GM23338 (cell line): ENCODE data around the gene NELFCD. TPM values are rescaled to one million over a fixed set of nuclear protein-coding genes. Genes with fewer than 3 reads are reported as not detected.

Experiments
- ATAC-seq: fragments of 200-7000 bp; cut with Tn5 transposase; 3 replicates; pipeline ENCODE4 v1.9.1; 2020
- DNase-seq: peaks from one replicate; pipeline ENCODE4 v3.0.0-alpha.2; 2015; ENCODE audit warnings: low spot score
- H2AFZ ChIP-seq: fragments of 200-600 bp; sonication (generic); 2 replicates; pipeline ENCODE4 v1.8.0; 2016; ENCODE audit warnings: antibody characterized with exemption, mild to moderate bottlenecking, moderate library complexity
- H3F3A ChIP-seq: fragments of 200-600 bp; sonication (generic); replicated peaks from 2 replicates; pipeline ENCODE4 v1.8.0; 2017; ENCODE audit warnings: antibody characterized with exemption, mixed run types, low read depth
- H3K27ac ChIP-seq: fragments of 200-600 bp; sonication (generic); 2 replicates; pipeline ENCODE4 v1.6.1; 2016; ENCODE audit warnings: low read depth
- H3K27me3 ChIP-seq: fragments of 200-600 bp; sonication (generic); 2 replicates; pipeline ENCODE4 v1.8.0; 2016; ENCODE audit warnings: mild to moderate bottlenecking, mixed run types, moderate library complexity; ENCODE audit not compliant: insufficient read depth
- H3K36me3 ChIP-seq: fragments of 200-600 bp; sonication (generic); 2 replicates; pipeline ENCODE4 v1.8.0; 2016; ENCODE audit warnings: mild to moderate bottlenecking; ENCODE audit not compliant: insufficient read depth
- H3K4me1 ChIP-seq: fragments of 200-600 bp; sonication (generic); 2 replicates; pipeline ENCODE4 v1.8.0; 2016; ENCODE audit warnings: mild to moderate bottlenecking, moderate library complexity; ENCODE audit not compliant: insufficient read depth
- H3K4me2 ChIP-seq: fragments of 200-600 bp; sonication (generic); 2 replicates; pipeline ENCODE4 v1.7.1; 2017; ENCODE audit warnings: mixed run types
- H3K4me3 ChIP-seq: fragments of 200-600 bp; sonication (generic); 2 replicates; pipeline ENCODE4 v1.6.1; 2016; ENCODE audit warnings: mixed run types
- H3K79me2 ChIP-seq: fragments of 200-600 bp; sonication (generic); replicated peaks from 2 replicates; pipeline ENCODE4 v1.8.0; 2017; ENCODE audit warnings: mild to moderate bottlenecking; ENCODE audit not compliant: insufficient read depth
- H3K9me2 ChIP-seq: fragments of 200-600 bp; sonication (generic); 2 replicates; pipeline ENCODE4 v1.8.0; 2017; ENCODE audit not compliant: insufficient read depth
- H4K20me1 ChIP-seq: fragments of 200-600 bp; sonication (generic); replicated peaks from 2 replicates; pipeline ENCODE4 v1.8.0; 2017; ENCODE audit warnings: mild to moderate bottlenecking; ENCODE audit not compliant: insufficient read depth
- H3K27ac Mint-ChIP-seq: 2 replicates; pipeline ENCODE4 v1.8.0; 2020; ENCODE audit warnings: inconsistent platforms, mild to moderate bottlenecking, moderate library complexity, mixed read lengths
- H3K27me3 Mint-ChIP-seq: 3 replicates; pipeline ENCODE4 v1.8.0; 2022; ENCODE audit warnings: low read depth, mild to moderate bottlenecking, moderate library complexity, mixed read lengths, inconsistent platforms; ENCODE audit not compliant: insufficient read depth, poor library complexity
- H3K36me3 Mint-ChIP-seq: 3 replicates; pipeline ENCODE4 v1.8.0; 2021; ENCODE audit warnings: low read depth, mild to moderate bottlenecking, inconsistent platforms, moderate library complexity, mixed read lengths
- H3K4me1 Mint-ChIP-seq: 3 replicates; pipeline ENCODE4 v1.8.0; 2020; ENCODE audit warnings: mild to moderate bottlenecking, inconsistent platforms, mixed read lengths
- H3K4me3 Mint-ChIP-seq: 3 replicates; pipeline ENCODE4 v1.8.0; 2021; ENCODE audit warnings: moderate library complexity, mild to moderate bottlenecking, inconsistent platforms, mixed read lengths
- H3K9me3 Mint-ChIP-seq: 3 replicates; pipeline ENCODE4 v1.8.0; 2020; ENCODE audit warnings: moderate library complexity, mild to moderate bottlenecking, inconsistent platforms, mixed read lengths
- EZH2 ChIP-seq: fragments of 200-600 bp; sonication (generic); IDR thresholded peaks from one replicate; pipeline ENCODE4 v1.8.0; 2017; ENCODE audit warnings: antibody characterized with exemption, mild to moderate bottlenecking, low read depth; ENCODE audit not compliant: unreplicated experiment
- JUNB ChIP-seq: IDR thresholded peaks from one replicate; pipeline ENCODE4 v1.6.1; 2016; ENCODE audit warnings: antibody characterized with exemption; ENCODE audit not compliant: unreplicated experiment
- NANOG ChIP-seq: IDR thresholded peaks from 2 replicates; pipeline ENCODE4 v1.6.1; 2016; ENCODE audit warnings: antibody characterized with exemption, borderline replicate concordance
- POLR2AphosphoS5 ChIP-seq: IDR thresholded peaks from 2 replicates; pipeline ENCODE4 v1.6.1; 2016; ENCODE audit warnings: antibody characterized with exemption, low read depth
- STAT1 ChIP-seq: IDR thresholded peaks from one replicate; pipeline ENCODE4 v1.6.1; 2016; ENCODE audit warnings: antibody characterized with exemption; ENCODE audit not compliant: unreplicated experiment
- ZNF331 ChIP-seq: fragments of 250-450 bp; sonication (Bioruptor Pico); IDR thresholded peaks from 2 replicates; pipeline ENCODE4 v1.5.0; 2020; ENCODE audit warnings: low read depth, mild to moderate bottlenecking, moderate library complexity
- polyA plus RNA-seq: library from polyadenylated mRNA; unstranded; fragments of >200 nt; fragmentation: Nextera tagmentation; extraction: Ambion mirVana; gene quantifications from 2 replicates; pipeline ENCODE4 v1.2.1, GENCODE V29; 2016
- total RNA-seq: library from RNA; depleted of rRNA; stranded (reverse); fragments of >200 nt; shearing (Covaris generic); gene quantifications from 2 replicates; pipeline ENCODE4 v1.2.3, GENCODE V29; 2014
- TF ChIP-seq, protein P1 (sequence below), 2 experiments: fragments of 200-600 bp in 1 of 2; sonication (generic) in 1 of 2; conservative IDR thresholded peaks; 2 replicates each; pipeline versions ENCODE4 v1.5.1 to v1.6.1; 2016 to 2017; ENCODE audit warnings: antibody characterized with exemption in 2 of 2, low read depth in 2 of 2, mild to moderate bottlenecking in 2 of 2, moderate library complexity in 1 of 2
- TF ChIP-seq, protein P2 (sequence below): IDR thresholded peaks from one replicate; pipeline ENCODE4 v1.6.1; 2018; ENCODE audit warnings: antibody characterized with exemption; ENCODE audit not compliant: unreplicated experiment
- TF ChIP-seq, protein P3 (sequence below): IDR thresholded peaks from 2 replicates; pipeline ENCODE4 v1.6.1; 2016; ENCODE audit warnings: antibody characterized with exemption

NELFCD gene
- total and polyA plus RNA-seq, 2 experiments from 2014 or later: 52.9 to 75.8 TPM

DNA sequence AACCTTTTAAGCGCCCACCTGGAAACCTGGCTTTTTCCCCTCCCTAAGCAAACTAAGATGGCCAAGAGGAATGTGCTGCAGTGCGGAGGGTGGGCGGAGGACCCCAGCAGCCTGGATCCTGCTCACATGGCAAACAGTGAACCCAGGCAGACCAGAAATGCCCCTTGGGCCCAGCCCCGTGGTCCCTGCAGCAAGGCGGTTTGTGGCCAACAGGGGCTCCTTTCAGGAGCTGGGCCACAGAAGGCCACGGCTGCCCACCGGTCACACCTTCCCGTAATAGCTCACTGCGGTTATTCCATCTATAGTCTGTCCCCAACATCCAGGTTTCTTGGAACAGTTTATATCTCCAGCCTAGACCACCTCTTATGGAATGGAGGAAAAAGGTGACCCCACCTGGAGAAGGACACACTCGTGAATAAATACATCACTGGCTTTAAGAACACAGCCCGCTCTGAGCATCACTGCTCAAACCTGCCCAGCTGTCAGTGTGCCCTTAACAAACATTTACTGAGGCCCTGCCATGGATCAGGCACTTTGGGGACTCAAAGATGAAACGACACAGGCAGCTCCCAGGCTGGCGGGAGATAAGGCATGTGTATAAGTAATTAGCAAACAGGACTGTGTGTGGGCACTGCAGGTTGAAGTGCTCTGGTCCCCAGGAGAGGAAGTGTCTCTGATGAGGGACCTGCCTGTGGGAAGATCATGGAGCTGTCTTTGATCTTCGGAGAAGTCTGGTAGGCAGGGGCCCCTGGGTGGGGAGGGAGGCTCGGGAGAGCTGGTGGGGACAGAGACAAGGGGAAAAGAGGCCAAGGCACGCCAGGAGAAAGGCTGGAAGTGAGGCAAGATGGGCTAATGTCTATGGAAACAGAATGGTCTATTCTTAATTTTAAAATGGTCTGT lies 35.0 kb downstream of the NELFCD start (continued):
- TF ChIP-seq, protein P1, sequence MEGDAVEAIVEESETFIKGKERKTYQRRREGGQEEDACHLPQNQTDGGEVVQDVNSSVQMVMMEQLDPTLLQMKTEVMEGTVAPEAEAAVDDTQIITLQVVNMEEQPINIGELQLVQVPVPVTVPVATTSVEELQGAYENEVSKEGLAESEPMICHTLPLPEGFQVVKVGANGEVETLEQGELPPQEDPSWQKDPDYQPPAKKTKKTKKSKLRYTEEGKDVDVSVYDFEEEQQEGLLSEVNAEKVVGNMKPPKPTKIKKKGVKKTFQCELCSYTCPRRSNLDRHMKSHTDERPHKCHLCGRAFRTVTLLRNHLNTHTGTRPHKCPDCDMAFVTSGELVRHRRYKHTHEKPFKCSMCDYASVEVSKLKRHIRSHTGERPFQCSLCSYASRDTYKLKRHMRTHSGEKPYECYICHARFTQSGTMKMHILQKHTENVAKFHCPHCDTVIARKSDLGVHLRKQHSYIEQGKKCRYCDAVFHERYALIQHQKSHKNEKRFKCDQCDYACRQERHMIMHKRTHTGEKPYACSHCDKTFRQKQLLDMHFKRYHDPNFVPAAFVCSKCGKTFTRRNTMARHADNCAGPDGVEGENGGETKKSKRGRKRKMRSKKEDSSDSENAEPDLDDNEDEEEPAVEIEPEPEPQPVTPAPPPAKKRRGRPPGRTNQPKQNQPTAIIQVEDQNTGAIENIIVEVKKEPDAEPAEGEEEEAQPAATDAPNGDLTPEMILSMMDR (conservative IDR thresholded peaks at IDR 0.05; ENCODE audit: low read depth in 2 of 2): no peak
- TF ChIP-seq EZH2 (no peak), ZNF331 (CRISPR knock-in tag) (no peak), POLR2AphosphoS5 (no peak), STAT1 (no peak), NANOG (no peak), JUNB (no peak)
- TF ChIP-seq, protein P2, sequence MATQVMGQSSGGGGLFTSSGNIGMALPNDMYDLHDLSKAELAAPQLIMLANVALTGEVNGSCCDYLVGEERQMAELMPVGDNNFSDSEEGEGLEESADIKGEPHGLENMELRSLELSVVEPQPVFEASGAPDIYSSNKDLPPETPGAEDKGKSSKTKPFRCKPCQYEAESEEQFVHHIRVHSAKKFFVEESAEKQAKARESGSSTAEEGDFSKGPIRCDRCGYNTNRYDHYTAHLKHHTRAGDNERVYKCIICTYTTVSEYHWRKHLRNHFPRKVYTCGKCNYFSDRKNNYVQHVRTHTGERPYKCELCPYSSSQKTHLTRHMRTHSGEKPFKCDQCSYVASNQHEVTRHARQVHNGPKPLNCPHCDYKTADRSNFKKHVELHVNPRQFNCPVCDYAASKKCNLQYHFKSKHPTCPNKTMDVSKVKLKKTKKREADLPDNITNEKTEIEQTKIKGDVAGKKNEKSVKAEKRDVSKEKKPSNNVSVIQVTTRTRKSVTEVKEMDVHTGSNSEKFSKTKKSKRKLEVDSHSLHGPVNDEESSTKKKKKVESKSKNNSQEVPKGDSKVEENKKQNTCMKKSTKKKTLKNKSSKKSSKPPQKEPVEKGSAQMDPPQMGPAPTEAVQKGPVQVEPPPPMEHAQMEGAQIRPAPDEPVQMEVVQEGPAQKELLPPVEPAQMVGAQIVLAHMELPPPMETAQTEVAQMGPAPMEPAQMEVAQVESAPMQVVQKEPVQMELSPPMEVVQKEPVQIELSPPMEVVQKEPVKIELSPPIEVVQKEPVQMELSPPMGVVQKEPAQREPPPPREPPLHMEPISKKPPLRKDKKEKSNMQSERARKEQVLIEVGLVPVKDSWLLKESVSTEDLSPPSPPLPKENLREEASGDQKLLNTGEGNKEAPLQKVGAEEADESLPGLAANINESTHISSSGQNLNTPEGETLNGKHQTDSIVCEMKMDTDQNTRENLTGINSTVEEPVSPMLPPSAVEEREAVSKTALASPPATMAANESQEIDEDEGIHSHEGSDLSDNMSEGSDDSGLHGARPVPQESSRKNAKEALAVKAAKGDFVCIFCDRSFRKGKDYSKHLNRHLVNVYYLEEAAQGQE: no peak

DNA sequence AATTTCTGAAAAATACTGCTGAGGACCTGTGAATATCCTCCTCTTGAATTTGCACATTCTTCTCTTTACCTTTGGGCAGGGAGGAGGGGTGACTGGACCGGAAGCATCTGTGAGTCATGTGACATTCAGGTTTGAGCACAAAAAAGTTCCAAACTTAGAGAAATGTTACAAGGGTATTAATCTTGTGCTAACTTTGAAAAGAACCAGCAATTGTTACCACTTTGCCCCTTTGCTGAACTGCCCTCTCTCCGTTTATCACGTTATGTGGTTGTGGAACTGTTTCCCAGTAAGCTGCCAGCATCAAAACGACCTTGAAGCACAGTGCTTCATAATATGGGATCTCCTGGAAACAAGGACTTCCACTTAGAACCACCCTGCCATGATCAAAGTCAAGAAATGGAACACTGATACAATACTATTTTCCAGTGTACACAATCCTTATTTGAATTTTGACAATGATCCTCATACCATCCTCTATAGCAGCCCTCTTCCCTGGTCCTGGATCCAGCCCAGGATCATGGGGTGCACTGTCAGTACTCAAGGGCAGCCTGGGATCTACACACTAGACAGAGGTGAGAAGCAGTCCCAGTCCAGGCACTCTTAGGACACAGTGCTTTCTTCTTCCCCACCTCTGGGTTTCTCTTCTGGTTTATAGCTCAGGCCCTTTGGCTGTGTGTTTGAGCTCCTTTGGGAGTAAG lies 35.9 kb downstream of the NELFCD start:
- H3K9me2 ChIP-seq: no peaks in the 10 kb centered on the region
- peaks cover 10% of the 10 kb centered on the region; the same call in 2 of the 3 replicates for H3K4me1 Mint-ChIP-seq
- DNase-seq: no peak
- H3K36me3 ChIP-seq: no peaks in the 10 kb centered on the region
- no peaks in the 10 kb centered on the region for H3K27me3 ChIP-seq
- no peaks in the 10 kb centered on the region for H3K9me3 Mint-ChIP-seq
- no peak for ATAC-seq
- H3K36me3 Mint-ChIP-seq: no peaks in the 10 kb centered on the region
- no peak for TF ChIP-seq ZNF331 (CRISPR knock-in tag)
- TF ChIP-seq, protein P3, sequence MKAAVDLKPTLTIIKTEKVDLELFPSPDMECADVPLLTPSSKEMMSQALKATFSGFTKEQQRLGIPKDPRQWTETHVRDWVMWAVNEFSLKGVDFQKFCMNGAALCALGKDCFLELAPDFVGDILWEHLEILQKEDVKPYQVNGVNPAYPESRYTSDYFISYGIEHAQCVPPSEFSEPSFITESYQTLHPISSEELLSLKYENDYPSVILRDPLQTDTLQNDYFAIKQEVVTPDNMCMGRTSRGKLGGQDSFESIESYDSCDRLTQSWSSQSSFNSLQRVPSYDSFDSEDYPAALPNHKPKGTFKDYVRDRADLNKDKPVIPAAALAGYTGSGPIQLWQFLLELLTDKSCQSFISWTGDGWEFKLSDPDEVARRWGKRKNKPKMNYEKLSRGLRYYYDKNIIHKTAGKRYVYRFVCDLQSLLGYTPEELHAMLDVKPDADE: no peak
- no peak overlapping the region for H3K27ac ChIP-seq
- H4K20me1 ChIP-seq: no peaks in the 10 kb centered on the region
- H3K4me3 ChIP-seq: no peak overlapping the region
- no peak overlapping the region for H3K4me2 ChIP-seq
- H2AFZ ChIP-seq: no peak overlapping the region
- no peaks in the 10 kb centered on the region for H3F3A ChIP-seq
- no peak overlapping the region for H3K27ac Mint-ChIP-seq
- no peaks in the 10 kb centered on the region for H3K79me2 ChIP-seq
- no peak overlapping the region for H3K4me3 Mint-ChIP-seq
- no peaks in the 10 kb centered on the region for H3K4me1 ChIP-seq
- H3K27me3 Mint-ChIP-seq: peaks cover 12% of the 10 kb centered on the region
